ENCODE data around the gene FAM53B.

FAM53B gene

DNA sequence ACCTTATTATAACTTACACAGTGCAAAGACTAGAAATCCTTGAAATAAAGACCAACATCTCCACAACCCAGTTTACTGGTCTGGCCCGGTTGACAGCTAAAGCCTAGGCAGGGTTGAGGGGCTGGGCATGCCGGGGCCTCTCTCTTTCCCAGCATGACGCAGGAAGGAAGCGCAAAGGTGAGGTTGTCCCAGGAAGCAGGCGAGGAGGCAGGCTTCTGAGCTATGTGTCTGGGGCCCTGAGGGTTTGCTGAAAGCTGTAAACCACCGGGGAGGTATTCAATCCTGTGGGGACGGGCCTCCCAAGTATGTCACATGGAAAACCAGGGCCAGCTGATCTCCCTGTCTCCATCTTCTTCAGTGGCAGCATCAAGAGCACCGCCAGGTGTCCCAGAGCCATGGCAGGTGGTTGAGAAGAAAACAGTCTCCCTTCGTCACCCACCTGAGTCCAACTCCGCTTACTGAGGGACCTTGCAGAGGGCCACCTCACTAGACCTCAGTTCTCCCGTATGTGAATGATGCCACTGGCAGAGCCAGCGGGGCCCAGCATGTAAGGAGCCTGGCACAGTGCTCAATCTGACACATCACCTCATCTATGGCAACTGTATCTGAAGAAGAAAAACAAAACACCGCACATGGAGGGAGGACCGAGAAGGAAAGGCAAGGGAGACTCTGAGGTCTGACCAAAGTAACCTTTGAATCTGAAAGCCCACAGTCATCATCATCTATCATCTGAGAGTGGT lies 49.5 kb downstream of the FAM53B start:
- no peak for DNase-seq

DNA sequence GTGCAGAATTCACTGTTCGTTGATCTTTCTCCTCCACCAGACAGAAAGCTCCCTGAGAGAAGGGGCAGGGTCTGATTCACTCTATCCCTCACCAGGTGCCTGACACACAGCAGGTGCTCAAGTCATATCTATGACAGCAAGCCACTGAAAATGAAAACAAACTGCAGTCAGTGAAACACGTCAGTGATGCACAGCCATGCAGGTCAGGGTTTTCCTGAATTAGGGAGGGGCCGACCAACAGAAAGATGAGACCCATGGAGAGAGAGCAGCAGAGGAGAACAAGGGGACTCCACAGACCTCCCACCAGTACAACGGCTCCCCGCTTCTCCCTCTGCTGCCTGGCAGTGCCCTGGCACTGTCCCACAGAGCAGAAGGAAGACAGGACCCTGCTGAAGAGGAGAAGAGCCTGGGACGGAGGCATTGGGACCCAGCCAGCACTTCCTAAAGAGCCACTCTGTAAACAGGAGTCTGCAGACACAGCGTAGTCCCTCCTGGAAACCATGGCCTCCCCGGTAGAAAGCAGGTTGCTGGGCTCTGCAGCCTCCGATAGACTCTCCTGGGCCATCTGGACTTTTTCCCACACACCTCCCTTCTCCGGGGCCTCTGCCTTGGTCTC lies 50.3 kb downstream of the FAM53B start:
- no peak for DNase-seq

DNA sequence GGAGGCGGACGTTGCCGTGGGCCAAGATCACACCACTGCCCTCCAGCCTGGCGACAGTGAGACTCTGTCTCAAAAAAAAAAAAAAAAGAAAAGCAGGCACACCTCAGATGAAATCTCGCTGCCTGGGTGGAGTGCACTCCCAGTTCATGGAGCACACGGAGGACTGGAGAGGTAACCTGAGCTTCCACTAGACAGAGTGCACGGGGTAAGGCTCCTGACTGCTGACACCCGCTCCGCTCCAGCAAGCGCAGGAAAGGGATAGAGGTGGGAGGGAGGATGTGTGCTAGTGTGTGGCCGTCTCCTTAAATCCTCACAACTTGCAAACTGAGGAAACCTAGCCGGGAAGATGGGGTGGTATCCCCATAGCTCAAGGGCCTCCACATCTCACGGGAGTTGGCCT lies 50.8 kb downstream of the FAM53B start:
- DNase-seq, result peak in 1 of 2 experiments; percentile 17

DNA sequence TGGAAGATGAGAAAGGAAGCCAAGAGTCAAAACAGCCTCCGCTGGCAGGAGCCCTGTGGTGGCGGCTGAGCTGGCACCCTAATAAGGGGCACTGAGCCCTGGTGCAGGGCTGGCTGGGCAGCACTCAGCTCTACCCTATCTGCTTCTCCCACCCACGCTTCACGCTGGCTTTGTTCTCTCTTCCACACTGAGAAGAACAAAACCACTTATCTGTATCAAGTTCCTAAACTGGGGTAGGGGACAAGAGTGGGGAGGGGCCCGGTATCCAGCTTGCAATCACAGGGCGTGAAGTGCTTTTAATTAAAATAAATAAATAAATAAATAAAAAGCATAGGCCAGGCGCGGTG lies 52.1 kb downstream of the FAM53B start:
- DNase-seq, result no peak

DNA sequence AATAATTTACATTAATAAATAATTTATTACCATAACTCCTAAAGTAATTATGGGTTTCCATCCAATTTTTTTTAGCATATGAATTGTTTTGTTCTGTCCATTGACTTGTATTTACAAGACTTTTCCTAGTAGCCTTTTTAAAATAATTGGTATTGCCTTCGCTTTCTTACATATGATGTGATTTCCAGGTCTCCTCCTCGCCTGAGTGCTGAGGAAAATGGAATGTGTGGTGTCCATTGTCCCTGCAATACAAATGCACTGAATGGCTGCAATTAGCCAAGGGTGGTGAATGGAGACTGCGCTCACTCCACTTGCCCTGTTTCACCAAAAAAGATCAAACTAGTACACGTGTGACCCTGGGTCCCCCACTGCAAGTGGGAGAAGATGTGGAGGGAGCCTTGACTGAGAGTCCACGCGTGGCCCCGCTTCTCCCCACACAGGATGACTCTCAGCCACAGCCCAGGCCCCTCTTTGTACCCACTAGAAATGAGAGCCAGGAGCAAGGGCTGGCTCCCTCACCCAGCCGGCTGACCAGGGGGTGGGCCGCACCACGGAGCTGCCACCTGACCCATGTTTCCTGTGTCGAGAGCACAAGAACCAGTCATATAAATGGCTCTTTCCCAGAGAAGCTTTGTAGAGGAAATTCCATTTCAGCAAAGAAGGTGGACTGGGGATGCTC lies 52.6 kb downstream of the FAM53B start:
- no peak for DNase-seq

DNA sequence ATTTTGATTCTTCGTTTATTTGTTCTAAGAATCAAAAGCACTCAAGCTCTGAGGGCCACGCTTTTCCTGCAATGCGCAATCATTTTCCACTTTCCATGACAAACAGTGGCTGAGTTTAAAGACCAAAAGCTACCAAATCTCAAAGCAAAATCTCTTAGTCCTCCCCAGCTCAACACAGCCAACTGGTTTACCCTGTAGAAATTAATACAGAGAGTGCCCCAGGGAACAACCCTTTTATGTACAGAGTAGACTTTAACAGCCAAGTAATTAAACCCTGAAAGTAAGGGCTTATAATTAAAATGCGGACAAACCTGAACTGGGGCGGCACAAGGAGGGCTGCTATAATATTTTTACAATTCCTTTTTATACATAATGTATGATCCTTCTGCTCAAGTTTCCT lies 53.2 kb downstream of the FAM53B start:
- DNase-seq, result no peak

DNA sequence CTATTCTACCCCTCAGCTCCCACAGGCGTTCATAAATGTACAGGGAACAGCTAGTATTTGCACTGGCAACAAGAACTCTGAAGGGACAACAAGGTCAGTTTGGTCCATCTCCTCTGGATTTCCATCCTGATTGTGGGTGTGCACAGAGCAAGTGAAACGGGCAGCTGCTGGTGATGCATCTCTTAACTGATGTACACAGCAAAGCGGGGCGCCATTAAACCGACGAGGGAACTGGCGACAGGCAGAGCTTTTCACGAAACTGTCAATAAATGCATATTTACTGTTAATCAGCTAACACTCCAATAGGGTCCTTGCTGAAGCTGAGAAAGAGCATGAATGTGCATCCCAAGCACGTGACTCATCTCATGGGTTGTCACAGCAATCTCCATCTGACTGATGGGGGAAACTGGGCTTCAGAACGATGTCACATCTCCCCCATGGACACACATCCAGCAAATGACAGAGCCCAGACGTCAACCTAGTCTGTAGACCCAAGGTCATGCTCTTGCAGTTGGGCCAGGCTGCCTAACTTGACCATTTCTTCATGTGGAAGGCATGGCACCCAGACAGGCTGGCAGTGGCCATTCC lies 54.2 kb downstream of the FAM53B start:
- no peak for DNase-seq

DNA sequence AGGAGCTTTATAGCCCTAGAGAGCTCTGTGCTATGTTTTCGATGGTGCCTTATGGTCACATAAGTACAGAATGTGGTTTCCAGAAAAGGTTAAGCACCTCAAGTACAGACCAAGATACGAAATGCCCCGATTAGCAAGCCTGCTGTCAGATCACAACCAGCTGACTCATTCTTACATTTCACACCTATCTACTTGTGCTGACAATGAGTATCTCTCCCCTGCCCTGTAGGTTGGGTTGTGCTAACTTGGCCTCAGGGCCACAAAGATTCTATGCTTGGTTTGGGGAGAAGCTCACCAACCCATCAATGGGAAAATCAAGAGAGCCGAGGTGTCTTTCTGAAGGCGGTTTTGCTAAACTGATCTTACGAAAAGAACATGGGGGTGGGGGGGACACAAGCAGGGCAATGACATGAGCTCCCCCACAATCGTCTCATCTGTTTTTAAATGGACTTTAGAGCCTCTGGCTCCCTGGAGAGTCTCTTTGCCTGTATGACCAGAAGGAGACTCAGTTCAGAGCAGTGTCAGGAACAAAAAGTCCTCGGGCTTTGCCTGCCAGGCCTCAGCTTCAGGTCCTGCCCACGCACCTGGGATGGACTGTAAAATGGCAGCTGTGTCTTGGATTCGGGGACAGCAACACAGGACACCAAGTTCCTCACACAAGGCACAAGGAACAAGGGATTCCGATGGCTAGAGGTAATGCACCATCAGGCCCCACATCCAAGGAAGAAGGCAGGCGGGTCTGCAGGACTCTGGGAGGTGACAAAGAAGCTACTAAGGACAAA lies 55.1 kb downstream of the FAM53B start:
- no peak for DNase-seq

DNA sequence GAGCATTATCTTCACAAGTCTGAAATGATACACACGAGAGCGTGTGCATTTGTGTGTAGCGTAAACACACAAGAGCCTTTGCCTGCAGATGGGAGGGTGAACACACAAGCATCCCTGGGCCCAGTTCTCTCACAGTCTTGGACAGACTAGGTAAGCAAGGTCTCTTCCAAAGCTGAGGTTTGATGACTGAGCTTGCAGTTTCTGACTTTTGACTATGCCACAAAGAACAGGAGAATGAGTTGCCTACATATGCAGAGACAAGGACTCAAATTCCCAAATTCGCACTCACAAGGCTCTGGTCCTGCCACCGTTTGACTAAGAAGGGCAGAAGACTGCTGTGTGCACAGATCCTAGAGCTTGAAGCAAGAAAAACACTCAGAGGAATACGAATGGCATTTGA lies 55.8 kb downstream of the FAM53B start:
- no peak for DNase-seq

DNA sequence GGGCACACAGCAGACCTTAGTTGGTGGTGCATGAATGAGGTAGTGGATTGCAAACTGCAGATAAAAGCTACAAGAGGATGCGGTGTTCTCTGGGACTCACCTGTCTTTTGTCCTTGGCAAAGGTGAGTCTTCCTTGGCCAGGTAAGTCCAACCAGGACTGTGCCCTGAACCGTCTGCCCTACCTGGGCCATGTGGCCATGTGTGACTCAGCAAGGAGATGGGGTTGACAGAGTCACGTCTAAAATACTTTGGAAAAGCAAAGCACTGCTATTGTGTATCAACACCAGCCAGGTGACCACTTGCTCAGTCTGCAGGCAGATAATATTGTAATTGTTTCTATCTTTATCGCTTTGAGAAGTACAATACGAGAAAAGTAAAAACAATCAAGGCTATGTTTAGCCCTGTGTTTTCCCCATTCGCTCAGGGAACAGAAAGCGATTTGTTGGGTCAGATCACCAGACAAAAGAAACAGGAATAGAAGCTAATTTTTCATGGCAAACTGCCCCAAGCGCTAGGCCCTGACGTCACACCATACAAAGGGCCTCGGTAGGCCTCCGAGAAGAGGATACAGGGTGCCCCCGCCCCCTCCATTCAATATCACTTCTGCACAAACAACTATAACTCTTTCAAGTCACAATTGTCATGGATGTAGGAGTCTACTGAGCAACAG lies 57.3 kb downstream of the FAM53B start:
- no peak for DNase-seq

DNA sequence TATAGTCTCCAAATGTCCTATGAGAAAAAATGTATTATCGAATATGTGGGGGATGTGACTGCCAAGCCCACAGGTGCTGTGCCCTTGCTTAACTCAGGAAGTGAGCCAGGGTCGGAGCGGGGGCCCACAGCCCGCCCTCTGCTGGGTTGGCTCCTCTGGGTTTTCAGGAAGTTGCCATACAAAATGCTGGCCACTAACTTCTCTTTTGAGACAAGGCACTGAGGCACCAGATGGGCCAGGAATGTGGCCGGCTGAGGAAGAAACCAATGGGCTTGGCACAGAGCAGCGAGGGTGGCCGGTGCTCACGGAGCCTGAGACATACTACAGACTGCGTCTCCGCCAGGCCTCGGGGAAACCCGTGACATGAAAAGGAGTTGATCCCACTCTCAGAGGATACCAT lies 58.9 kb downstream of the FAM53B start:
- DNase-seq, result no peak

DNA sequence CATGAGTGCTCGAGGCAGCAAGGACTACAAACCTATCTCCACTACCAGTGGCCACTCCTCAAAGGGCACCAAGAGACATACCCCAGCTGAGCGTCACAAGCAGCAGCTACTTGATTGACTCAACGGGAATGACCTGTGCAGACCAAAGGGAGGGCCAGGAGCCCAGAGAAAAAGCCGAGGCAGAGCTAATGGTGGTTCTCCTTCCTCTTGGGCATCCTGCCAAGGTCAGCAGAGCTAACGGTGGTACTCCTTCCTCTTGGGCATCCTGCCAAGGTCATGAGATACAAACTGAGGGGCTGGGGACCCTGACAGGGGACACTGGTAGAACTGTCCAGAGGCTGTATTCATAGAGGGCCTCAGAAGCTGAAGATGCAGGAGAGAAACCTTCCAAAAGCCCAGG lies 60.4 kb downstream of the FAM53B start:
- no peak for DNase-seq

DNA sequence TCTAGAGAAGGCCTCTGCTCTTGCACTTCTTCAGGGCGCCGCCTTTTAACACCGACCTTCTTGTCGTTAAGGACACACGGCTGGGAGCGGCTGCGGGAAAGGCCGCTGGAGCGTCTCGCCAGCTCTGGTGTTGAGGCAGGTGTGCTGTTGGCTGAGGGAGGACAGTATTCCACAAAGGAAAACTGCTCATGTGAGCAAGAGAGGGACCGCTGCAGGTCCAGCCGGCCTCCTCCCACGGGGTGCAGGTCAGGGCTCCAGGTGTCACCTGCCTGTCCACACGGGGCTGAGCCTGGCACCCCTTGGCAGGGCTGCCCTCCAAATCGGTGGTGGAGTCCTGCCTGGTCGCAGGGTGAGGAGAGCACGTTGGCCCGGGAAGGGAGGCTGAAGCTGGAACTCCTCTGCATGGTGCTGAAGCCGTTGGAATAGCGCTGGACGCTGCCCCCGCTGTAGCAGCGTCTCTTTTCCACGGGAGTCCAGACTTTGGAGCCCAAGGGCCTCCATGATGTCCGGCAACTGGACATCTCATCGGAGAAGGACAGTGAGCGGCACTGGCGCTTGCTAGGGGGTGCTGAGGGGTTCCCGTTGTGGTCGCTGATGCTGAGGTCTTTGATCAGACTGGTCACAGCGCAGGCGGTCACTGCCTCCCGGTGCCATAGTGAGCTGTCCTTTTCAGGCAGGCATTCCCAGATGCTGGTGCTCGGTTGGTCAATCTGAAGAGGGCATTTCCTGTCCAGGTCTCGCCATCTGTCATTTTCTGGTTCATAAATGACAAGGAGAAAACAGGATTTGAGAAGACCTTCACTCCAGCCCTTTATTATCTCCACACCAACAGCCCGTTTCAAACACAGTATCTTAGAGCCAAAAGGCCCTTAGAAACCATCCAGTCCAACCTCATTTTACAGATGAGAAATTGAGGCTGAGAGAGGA lies 62.3 kb downstream of the FAM53B start:
- DNase-seq, result no peak

DNA sequence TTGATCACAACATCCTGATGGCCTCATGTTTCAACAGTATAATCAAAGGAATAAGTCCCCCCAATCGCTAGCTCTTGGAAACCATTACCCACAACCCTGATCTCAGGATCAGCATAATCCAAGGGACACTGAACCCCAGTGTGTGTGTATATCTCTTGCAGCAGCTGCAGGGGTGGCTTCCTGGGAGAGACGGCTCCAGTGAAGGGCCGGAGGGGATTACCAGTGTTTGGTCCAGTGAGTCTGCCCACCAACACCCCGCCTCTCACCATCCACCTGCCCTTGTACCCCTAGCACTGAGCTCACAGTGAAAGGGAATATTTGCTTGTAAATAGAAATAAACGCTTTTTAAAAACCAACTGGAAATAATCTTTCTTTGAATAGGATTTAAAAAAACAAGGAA lies 63.1 kb downstream of the FAM53B start:
- no peak for DNase-seq

DNA sequence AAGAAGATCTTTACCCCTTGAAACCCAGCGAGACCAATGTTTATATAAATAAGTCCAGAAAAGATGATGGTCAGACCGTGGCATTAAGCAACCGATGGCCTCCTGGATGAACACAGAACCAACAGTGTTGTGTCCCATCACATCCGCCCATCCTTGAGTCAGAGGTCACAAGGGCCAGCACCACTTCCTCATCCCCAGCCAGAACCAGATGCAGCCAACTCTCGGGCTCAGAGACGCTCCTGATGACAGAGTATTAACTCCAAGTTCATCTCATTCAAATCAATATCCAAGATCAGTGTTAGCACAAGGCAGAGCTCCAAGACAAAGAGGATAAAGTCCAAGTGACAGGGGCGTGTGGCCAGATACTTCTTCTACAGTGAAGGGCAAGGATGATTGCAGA lies 63.5 kb downstream of the FAM53B start:
- no peak for DNase-seq

DNA sequence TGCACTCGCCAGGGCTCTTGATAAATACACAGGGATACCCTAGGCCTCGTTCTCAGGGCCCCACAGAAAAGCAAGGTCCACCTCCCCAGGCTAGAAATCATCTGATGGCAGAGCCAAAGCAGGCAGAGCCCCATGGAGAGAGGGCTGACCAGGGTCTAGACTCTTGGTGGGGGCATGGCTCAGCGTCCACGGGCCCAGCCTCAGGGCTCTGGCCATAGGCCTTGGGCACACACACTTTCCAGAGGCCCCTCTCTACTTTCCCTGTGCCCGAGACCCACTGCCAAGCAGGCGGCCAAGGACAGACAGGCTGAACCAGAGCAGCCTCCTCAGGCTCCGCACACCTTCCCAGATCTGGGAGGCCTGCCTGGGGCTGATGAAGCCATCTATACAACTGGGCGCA lies 64.8 kb downstream of the FAM53B start:
- no peak for DNase-seq

DNA sequence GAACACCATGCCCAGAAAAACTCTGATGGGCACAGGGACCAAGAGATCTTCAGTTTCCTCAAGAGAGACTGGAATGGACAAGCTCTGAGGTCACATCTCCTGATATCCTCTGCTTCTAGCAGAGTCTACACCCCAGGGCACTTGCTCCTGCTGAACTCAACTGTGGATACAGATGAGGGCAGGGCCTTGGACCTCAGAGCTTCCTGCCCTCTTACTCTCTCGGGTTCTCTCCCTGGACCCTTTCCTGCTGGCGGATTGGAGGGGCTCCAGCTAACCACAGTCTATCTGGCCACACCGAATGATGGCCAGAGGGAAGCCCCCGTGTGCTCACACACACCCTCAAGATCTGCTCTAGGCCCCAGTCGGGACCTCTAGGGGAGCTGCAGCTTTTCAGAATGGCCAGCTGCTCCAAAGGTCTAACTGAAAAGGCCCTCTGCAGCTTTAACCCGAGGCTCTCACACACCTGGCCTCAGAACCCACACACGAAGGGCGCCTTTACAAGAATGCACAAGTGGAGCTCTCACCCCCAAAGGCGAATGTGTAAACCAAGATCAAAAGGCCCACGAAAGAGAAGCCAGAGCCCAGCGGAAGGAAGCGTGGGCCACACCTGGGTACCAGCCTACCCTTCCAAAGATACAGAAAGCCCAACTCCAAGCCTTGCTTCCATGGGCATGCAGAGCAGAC lies 65.5 kb downstream of the FAM53B start:
- no peak for DNase-seq

DNA sequence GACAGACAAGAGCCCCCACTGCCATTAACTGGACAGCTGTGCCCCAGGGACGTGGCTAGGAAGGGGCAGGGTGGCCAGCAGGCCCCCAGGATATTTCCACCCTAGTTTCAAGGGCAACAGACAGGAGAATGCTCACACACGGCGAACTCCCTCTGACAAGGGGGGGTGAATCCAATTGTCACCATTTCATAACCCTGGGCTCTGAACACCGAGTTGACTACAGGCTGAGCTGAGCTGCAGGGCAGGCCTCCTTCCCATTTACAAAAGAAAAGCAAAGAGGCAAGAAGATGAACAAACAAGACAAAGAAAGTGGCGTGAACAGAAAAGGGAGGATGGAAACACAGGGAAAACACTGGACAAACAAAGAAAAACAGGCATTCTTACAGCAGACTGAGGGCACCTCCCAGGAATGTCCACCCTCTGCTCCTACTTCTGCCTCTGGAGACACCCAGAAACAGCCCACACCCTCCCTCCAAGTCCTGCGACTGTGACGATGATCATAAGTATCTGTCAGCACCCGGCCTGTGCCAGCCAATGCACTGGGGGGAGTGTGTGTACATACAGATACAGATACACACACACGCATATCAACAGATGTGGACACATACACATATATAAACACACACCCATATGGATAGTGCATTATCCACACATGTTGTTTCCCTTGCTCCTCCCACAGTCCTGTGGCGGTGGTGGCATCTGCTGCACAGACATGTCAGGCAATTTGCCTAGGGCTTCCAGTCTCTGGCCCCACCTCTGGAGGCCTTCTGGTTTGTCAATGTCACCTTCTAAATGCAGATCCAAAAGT lies 66.2 kb downstream of the FAM53B start:
- no peak for DNase-seq

DNA sequence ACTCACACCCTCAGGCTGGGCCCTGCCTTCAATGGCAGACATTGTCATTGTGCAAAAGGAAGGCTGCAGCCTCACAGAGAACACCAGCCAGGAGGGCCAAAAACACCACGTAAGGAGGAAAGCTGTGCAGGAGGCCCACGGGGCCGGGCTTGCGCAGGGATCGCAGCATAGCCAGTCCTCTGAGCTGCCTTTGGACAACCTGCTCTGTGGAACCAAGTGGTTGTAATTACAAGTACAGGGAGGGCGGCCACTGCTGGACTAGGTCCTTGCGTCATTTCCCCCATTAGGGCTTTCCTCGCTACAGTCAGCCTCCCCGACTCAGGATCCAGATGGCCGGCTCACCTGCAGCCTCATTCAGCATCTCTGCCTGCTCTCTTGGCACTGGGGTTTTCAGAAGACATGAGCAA lies 66.9 kb downstream of the FAM53B start:
- no peak for DNase-seq

Data from NCI-H524 (cell line).